Measurements from ENCODE around the gene HOOK2. TPM values are rescaled to one million over a fixed set of nuclear protein-coding genes. Genes with fewer than 3 reads are reported as not detected.

The HOOK2 gene
- total and polyA plus RNA-seq, 5 donors from 2014 or later = 0.24 to 16.9 (median 1.9) TPM

DNA sequence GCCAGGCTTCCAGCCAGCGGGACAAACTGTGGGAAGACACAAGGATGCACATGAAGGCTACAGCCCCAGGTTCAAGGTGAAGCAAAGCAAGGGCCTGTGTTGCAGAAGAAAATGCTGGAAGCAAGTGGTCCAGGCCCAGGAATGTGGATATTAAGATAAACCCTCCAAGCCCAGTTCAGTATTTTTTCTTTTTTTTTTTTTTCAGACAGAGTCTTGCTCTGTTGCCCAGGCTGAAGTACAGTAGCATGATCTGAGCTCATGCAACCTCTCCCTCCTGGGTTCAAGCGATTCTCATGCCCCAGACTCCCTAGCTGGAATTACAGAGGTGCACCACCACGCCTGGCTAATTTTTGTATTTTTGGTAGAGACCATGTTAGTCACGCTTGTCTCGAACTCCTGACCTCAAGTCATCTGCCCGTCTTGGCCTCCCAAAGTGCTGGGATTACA is 21.8 kb upstream of the HOOK2 start:
- Histone ChIP-seq H3K9me3 (ENCODE audit: control insufficient read depth in 2 of 2, low read length in 2 of 2) (no peaks in the 10 kb centered on the region), H3K4me1 (ENCODE audit: control insufficient read depth, insufficient read depth, low read length, poor library complexity, severe bottlenecking) (peaks cover 46% of the 10 kb centered on the region), H3K4me3 (ENCODE audit: low read depth, low read length) (no peak overlapping the region), H3K27ac (ENCODE audit: insufficient read depth, low read length, poor library complexity, severe bottlenecking) (peak overlapping the region; percentile 66), H3K36me3 (ENCODE audit: control insufficient read depth, insufficient read depth, low read length) (no peaks in the 10 kb centered on the region), H3K27me3 (ENCODE audit: control insufficient read depth, insufficient read depth, low read length) (no peaks in the 10 kb centered on the region)
- H3K4me3 Mint-ChIP-seq = peak overlapping the region in 1 of 4 donors; percentile 86
- ATAC-seq (ENCODE audit: low read depth in 2 of 2) = no peak
- peaks cover 13% of the 10 kb centered on the region for H3K27me3 Mint-ChIP-seq
- H3K4me1 Mint-ChIP-seq = peaks cover 10 to 47% (median 32%) of the 10 kb centered on the region in 4 donors
- no peak for DNase-seq
- H3K9me3 Mint-ChIP-seq = peaks cover 0 to 11% (median 0%) of the 10 kb centered on the region in 7 donors
- peaks cover 3% of the 10 kb centered on the region for H3K36me3 Mint-ChIP-seq
- no peak overlapping the region for H3K27ac Mint-ChIP-seq

DNA sequence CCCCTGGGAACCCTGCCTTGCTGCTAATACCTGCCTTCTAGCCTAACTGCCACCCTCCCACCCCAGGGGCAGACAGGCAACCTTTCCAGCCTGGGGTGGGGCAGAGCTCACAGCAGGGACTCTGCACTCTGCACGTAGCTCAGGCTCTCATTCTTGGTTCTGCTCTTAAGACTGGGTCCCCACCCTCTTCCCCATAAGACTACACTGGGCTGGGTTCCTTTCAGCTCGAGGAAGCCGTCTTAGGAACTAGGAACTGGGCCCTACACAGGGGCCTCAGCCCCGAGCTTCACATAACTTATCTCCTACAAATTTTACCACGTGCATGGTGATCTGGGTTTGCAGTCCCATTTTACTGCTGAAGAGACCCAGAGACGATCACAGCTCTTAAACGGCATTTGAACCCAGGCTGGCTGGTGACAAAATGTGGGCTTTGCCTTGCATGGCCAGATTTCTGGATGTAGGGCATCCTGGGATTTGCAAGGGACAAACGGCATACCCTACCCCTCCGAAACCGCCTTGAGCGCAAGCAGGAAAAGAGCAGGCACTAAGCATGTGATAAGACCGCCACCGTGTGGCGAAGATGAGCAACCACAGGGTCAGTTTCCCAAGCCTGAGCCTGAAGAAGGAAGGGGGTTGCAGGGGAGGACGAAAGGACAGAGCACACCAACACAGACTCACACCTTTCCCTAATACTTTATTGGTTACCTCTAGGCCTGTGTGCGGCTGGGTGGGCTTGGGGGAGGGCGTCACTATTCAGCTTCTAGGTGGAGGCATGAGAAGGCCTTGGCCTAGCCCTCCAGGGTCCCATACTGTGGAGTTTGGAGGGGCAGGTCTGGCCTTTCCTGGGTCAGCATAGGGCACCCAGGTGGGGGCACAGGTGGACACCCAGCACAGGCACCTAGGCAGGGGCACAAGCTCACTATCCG is 21.1 kb upstream of the HOOK2 start:
- H3K27me3 Mint-ChIP-seq = peaks cover 19% of the 10 kb centered on the region
- H3K4me1 ChIP-seq (ENCODE audit: control insufficient read depth, insufficient read depth, low read length, poor library complexity, severe bottlenecking) = peaks cover 43% of the 10 kb centered on the region
- H3K36me3 Mint-ChIP-seq = peaks cover 3% of the 10 kb centered on the region
- H3K9me3 ChIP-seq (ENCODE audit: control insufficient read depth in 2 of 2, low read length in 2 of 2) = no peaks in the 10 kb centered on the region
- ATAC-seq (ENCODE audit: low read depth in 2 of 2) (peak in 1 of 2 donors; percentile 9), DNase-seq (peak; percentile 67 to 86 (median 84))
- peaks cover 9 to 43% (median 31%) of the 10 kb centered on the region in 4 donors for H3K4me1 Mint-ChIP-seq
- peak overlapping the region; percentile 66 for H3K27ac ChIP-seq (ENCODE audit: insufficient read depth, low read length, poor library complexity, severe bottlenecking)
- peaks cover 0 to 11% (median 0%) of the 10 kb centered on the region in 7 donors for H3K9me3 Mint-ChIP-seq
- no peaks in the 10 kb centered on the region for H3K27me3 ChIP-seq (ENCODE audit: control insufficient read depth, insufficient read depth, low read length)
- H3K4me3 ChIP-seq (ENCODE audit: low read depth, low read length) = peak overlapping the region; percentile 59
- H3K36me3 ChIP-seq (ENCODE audit: control insufficient read depth, insufficient read depth, low read length) = no peaks in the 10 kb centered on the region
- H3K27ac Mint-ChIP-seq = peak overlapping the region; percentile 95 to 97 (median 95)
- H3K4me3 Mint-ChIP-seq = peak overlapping the region; percentile 83 to 89 (median 86)

DNA sequence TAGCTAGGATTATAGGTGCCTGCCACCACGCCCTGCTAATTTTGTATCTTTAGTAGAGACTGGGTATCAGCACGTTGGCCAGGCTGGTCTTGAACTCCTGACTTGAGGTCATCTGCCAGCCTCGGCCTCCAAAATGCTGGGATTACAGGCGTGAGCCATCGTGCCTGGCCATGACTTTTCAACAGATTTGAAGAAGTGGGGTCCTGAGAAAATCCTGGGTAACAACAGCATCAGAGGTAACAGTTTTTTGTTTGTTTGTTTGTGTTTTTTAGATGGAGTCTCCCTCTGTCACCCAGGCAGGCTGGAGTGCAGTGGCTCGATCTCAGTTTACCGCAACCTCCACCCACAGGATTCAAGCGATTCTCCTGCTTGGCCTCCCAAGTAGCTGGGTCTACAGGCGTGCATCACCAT is 19.6 kb upstream of the HOOK2 start:
- Mint-ChIP-seq H3K9me3 (peaks cover 0 to 14% (median 0%) of the 10 kb centered on the region in 7 donors), H3K27me3 (peaks cover 27% of the 10 kb centered on the region), H3K4me1 (peaks cover 9 to 42% (median 27%) of the 10 kb centered on the region in 4 donors), H3K36me3 (peaks cover 3% of the 10 kb centered on the region), H3K27ac (peak overlapping the region; percentile 93 to 95 (median 94)), H3K4me3 (peak overlapping the region; percentile 82 to 100 (median 97))
- peak overlapping the region; percentile 100 for H3K27ac ChIP-seq (ENCODE audit: insufficient read depth, low read length, poor library complexity, severe bottlenecking)
- DNase-seq (no peak), ATAC-seq (ENCODE audit: low read depth in 2 of 2) (no peak)
- peak overlapping the region; percentile 80 for H3K4me3 ChIP-seq (ENCODE audit: low read depth, low read length)
- H3K9me3 ChIP-seq (ENCODE audit: control insufficient read depth in 2 of 2, low read length in 2 of 2) = no peaks in the 10 kb centered on the region
- no peaks in the 10 kb centered on the region for H3K27me3 ChIP-seq (ENCODE audit: control insufficient read depth, insufficient read depth, low read length)
- H3K4me1 ChIP-seq (ENCODE audit: control insufficient read depth, insufficient read depth, low read length, poor library complexity, severe bottlenecking) = peaks cover 42% of the 10 kb centered on the region
- H3K36me3 ChIP-seq (ENCODE audit: control insufficient read depth, insufficient read depth, low read length) = no peaks in the 10 kb centered on the region

DNA sequence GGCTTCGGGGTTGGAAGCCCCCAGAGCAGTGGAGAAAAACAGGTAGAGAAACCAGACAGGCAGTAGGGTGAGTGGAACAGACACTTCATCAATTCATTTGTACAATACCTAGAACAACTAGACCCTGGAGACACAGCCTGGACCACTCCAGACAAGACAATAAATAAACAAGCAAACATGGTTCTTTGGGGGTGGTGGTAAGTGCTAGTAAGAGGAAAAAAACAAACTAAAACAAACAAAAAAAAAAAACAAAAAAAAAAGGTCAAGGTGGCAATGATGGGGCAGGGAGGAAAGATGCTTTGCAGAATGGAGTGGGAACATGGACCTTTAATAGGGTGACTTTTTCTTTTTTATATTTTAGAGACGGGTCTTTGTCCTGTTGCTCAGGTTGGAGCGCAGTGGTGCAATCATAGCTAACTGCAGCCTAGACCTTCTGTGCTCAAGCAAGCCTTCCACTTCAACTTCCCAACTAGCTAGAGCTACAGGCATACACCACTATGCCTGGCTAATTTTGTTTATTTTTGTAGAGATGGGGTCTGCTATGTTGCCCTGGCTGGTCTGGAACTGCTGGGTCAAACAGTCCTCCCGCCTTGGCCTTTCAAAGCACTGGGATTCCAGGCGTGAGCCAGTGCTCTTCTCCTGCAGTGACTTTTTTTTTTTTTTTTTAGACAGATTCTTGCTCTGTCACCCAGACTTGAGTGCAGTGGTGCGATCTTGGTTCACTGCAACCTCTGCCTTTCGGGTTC is 19.0 kb upstream of the HOOK2 start:
- Mint-ChIP-seq H3K9me3 (peaks cover 0 to 14% (median 0%) of the 10 kb centered on the region in 7 donors), H3K4me1 (peaks cover 9 to 42% (median 24%) of the 10 kb centered on the region in 4 donors), H3K36me3 (no peaks in the 10 kb centered on the region), H3K27me3 (peaks cover 27% of the 10 kb centered on the region), H3K27ac (peak overlapping the region; percentile 93 to 95 (median 94)), H3K4me3 (peak overlapping the region; percentile 82 to 100 (median 97))
- H3K9me3 ChIP-seq (ENCODE audit: control insufficient read depth in 2 of 2, low read length in 2 of 2) = no peaks in the 10 kb centered on the region
- DNase-seq (peak in 1 of 3 donors; percentile 38), ATAC-seq (ENCODE audit: low read depth in 2 of 2) (no peak)
- H3K4me3 ChIP-seq (ENCODE audit: low read depth, low read length) = peak overlapping the region; percentile 80
- peak overlapping the region; percentile 100 for H3K27ac ChIP-seq (ENCODE audit: insufficient read depth, low read length, poor library complexity, severe bottlenecking)
- H3K4me1 ChIP-seq (ENCODE audit: control insufficient read depth, insufficient read depth, low read length, poor library complexity, severe bottlenecking) = peaks cover 44% of the 10 kb centered on the region
- H3K27me3 ChIP-seq (ENCODE audit: control insufficient read depth, insufficient read depth, low read length) = no peaks in the 10 kb centered on the region
- H3K36me3 ChIP-seq (ENCODE audit: control insufficient read depth, insufficient read depth, low read length) = no peaks in the 10 kb centered on the region

DNA sequence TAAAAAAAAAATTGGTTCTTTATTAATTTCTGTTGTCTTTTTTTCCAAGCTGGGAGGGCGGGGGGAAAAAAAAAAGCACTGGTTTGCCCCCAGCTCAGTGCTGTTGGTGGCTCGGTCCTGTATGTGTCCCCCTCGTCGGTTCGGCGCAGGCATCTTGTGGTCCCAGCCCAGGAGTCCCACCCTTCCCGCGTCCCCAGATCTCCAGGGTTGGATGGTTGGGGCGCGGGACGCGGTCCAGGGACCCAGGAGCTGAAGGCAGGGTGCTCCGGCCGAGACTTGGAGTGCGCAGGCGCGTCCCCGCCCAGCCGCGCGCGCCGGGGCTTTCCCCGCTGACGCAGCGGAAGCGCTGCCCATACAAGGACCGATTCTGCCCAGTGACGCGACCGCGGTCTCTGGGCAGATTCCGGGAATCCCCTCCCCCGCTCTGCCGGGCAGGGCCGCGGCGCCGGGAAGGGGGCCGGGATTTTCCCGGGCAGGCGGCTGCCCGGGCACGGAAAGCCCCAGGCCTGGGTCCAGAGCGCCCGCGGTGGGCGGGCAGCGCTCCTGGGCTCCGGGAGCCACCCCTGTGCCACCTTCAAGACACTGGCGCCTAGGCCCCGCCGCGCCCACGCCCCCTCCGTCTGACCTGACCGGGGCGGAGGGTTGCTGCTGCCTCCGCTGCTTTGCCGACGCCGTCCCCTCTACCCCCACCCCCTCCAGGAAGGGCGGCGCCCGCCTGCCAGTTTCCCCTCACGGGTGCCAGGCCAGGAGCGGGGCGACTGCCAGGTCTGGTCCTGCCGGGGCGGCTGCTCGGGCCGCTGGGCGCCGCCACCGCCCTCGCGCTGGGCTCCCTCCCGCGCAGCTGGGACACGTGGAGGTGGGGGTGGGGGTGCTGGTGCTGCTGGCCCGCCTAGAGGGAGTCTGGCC is 18.2 kb upstream of the HOOK2 start:
- peaks cover 53% of the 10 kb centered on the region for H3K4me1 ChIP-seq (ENCODE audit: control insufficient read depth, insufficient read depth, low read length, poor library complexity, severe bottlenecking)
- Mint-ChIP-seq H3K4me3 (peak overlapping the region; percentile 95 to 100 (median 97)), H3K27me3 (peaks cover 27% of the 10 kb centered on the region), H3K36me3 (no peaks in the 10 kb centered on the region), H3K27ac (peak overlapping the region; percentile 97 to 100 (median 98)), H3K9me3 (peaks cover 0 to 14% (median 0%) of the 10 kb centered on the region in 7 donors), H3K4me1 (peaks cover 9 to 47% (median 30%) of the 10 kb centered on the region in 4 donors)
- DNase-seq (peak; percentile 90 to 97 (median 96)), ATAC-seq (ENCODE audit: low read depth in 2 of 2) (peak; percentile 56)
- peak overlapping the region; percentile 100 for H3K27ac ChIP-seq (ENCODE audit: insufficient read depth, low read length, poor library complexity, severe bottlenecking)
- H3K9me3 ChIP-seq (ENCODE audit: control insufficient read depth in 2 of 2, low read length in 2 of 2) = no peaks in the 10 kb centered on the region
- H3K4me3 ChIP-seq (ENCODE audit: low read depth, low read length) = peak overlapping the region; percentile 88
- H3K36me3 ChIP-seq (ENCODE audit: control insufficient read depth, insufficient read depth, low read length) = no peaks in the 10 kb centered on the region
- H3K27me3 ChIP-seq (ENCODE audit: control insufficient read depth, insufficient read depth, low read length) = no peaks in the 10 kb centered on the region

DNA sequence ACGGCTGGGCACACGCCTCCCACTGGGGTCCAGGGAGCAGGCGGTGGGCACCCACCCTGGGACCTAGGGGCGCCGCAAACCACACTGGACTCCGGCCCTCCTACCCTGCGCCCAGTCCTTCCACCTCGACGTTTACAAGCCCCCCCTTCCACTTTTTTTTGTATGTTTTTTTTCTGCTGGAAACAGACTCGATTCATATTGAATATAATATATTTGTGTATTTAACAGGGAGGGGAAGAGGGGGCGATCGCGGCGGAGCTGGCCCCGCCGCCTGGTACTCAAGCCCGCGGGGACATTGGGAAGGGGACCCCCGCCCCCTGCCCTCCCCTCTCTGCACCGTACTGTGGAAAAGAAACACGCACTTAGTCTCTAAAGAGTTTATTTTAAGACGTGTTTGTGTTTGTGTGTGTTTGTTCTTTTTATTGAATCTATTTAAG is 17.5 kb upstream of the HOOK2 start:
- Histone ChIP-seq H3K27ac (ENCODE audit: insufficient read depth, low read length, poor library complexity, severe bottlenecking) (peak overlapping the region; percentile 100), H3K4me1 (ENCODE audit: control insufficient read depth, insufficient read depth, low read length, poor library complexity, severe bottlenecking) (peaks cover 56% of the 10 kb centered on the region), H3K36me3 (ENCODE audit: control insufficient read depth, insufficient read depth, low read length) (no peaks in the 10 kb centered on the region), H3K4me3 (ENCODE audit: low read depth, low read length) (peak overlapping the region; percentile 88), H3K27me3 (ENCODE audit: control insufficient read depth, insufficient read depth, low read length) (no peaks in the 10 kb centered on the region), H3K9me3 (ENCODE audit: control insufficient read depth in 2 of 2, low read length in 2 of 2) (no peaks in the 10 kb centered on the region)
- ATAC-seq (ENCODE audit: low read depth in 2 of 2) (no peak), DNase-seq (peak in 2 of 3 donors; percentile 26 to 37)
- peak overlapping the region; percentile 95 to 100 (median 97) for H3K4me3 Mint-ChIP-seq
- peaks cover 27% of the 10 kb centered on the region for H3K27me3 Mint-ChIP-seq
- peaks cover 9 to 47% (median 33%) of the 10 kb centered on the region in 4 donors for H3K4me1 Mint-ChIP-seq
- H3K36me3 Mint-ChIP-seq = no peaks in the 10 kb centered on the region
- peaks cover 0 to 14% (median 0%) of the 10 kb centered on the region in 7 donors for H3K9me3 Mint-ChIP-seq
- peak overlapping the region; percentile 97 to 100 (median 98) for H3K27ac Mint-ChIP-seq

Measured in CD4-positive, CD25-positive, alpha-beta regulatory T cell (primary cell).